Measurements from ENCODE around the gene TSPAN18. TPM values are rescaled to one million over a fixed set of nuclear protein-coding genes. Genes with fewer than 3 reads are reported as not detected.

The TSPAN18 gene
- total and polyA plus RNA-seq, 2 of the 4 experiments (the other 2 are of a cell fraction) = 0.36 to 1.1 TPM

DNA sequence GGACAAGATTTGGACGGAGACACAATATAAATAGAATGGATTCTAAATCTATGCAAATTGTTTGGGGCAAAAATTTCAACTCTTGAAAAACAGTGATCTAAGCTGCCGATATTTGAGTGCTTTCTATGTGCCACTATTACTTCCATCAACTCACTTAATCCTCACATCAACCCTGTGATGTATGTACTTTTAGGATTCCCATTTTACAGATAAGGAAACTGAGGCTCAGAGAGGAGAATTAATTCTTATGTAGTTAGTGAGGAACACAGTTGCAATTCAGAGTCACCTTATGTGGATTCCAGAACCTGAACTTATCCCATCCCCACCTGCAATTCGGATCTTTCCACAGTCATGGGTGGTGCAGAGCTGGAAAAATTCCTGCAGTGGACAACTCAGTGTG is 60.3 kb downstream of the TSPAN18 start:
- no peak overlapping the region for H3K23ac ChIP-seq (ENCODE audit: low read depth, low read length)
- no peaks in the 10 kb centered on the region for H3K9me3 ChIP-seq (ENCODE audit: control insufficient read depth, insufficient read depth, low read length)
- CTCF ChIA-PET = no interaction called here
- no peaks in the 10 kb centered on the region; the same call in 1 of the 2 replicates for H3K4me1 ChIP-seq (ENCODE audit: control insufficient read depth, insufficient read depth, low read length)
- no peak overlapping the region for H3K4ac ChIP-seq (ENCODE audit: low read depth, low read length)
- H2BK5ac ChIP-seq (ENCODE audit: low read depth, low read length, poor library complexity, severe bottlenecking) = no peak overlapping the region
- H3K56ac ChIP-seq (ENCODE audit: extremely low read depth, insufficient read depth, low read length) = no peak overlapping the region
- H3K9me1 ChIP-seq (ENCODE audit: insufficient read depth, low read length) = 0 out of 2 replicates have a peak, but pooled peaks cover 5% of the 10 kb centered on the region
- no peak overlapping the region for H4K91ac ChIP-seq (ENCODE audit: insufficient read depth, low read depth, low read length)
- no TSS peak for BruUV-seq (replicated peaks)
- no peak overlapping the region for H2AK5ac ChIP-seq (ENCODE audit: low read depth, low read length)
- H3K4me2 ChIP-seq (ENCODE audit: low read depth, low read length) = no peak overlapping the region
- DNase-seq (no peak), ATAC-seq (ENCODE audit: low read depth) (no peak)
- no peak overlapping the region for H3K9ac ChIP-seq (ENCODE audit: low read depth, low read length)
- no peak overlapping the region for H4K5ac ChIP-seq (ENCODE audit: low read depth, low read length)
- no peak overlapping the region for H2BK20ac ChIP-seq (ENCODE audit: low read depth, low read length)
- H2BK15ac ChIP-seq (ENCODE audit: low read depth, low read length) = no peak overlapping the region
- no CpG with 5 or more reads among the region's 3 CpGs for WGBS, 2 experiments (ENCODE audit: extremely low coverage in 2 of 2, insufficient read length in 1 of 2)
- intact Hi-C loops (cut with micrococcal nuclease) = loop anchor here (5.0 kb wide), 1 partner anchor 100 kb away; no protein-coding TSS in a partner anchor
- no peak overlapping the region for H2AFZ ChIP-seq (replicated peaks; ENCODE audit: low read length, poor library complexity)
- H2AK9ac ChIP-seq (replicated peaks; ENCODE audit: low read depth, low read length, poor library complexity) = no peak overlapping the region
- dilution Hi-C loops (cut with HindIII; ENCODE audit: low sequenced_read_pairs, unreplicated experiment) = no loop called here
- no peaks in the 10 kb centered on the region for H3K36me3 ChIP-seq (ENCODE audit: control insufficient read depth, insufficient read depth, low read length)
- POLR2A ChIA-PET (ENCODE audit: unreplicated experiment) = no interaction called here
- H4K8ac ChIP-seq (ENCODE audit: low read depth in 2 of 2, low read length in 2 of 2) = no peak overlapping the region
- H3K4me3 ChIP-seq (ENCODE audit: insufficient read depth, low read depth, low read length) = no peak overlapping the region
- in situ Hi-C loops (cut with MboI; ENCODE audit: low sequenced_read_pairs) = no loop called here
- no peaks in the 10 kb centered on the region for H3K79me1 ChIP-seq (ENCODE audit: low read depth in 1 of 2, low read length in 2 of 2)
- no peak overlapping the region for H3K18ac ChIP-seq (ENCODE audit: low read depth, low read length)
- H4K20me1 ChIP-seq (ENCODE audit: insufficient read depth, low read length) = no peaks in the 10 kb centered on the region
- peaks cover 20% of the 10 kb centered on the region for H3K27me3 ChIP-seq (ENCODE audit: control insufficient read depth, insufficient read depth, low read length)
- H2BK120ac ChIP-seq (ENCODE audit: low read depth, low read length) = no peak overlapping the region
- TF ChIP-seq, protein P1, sequence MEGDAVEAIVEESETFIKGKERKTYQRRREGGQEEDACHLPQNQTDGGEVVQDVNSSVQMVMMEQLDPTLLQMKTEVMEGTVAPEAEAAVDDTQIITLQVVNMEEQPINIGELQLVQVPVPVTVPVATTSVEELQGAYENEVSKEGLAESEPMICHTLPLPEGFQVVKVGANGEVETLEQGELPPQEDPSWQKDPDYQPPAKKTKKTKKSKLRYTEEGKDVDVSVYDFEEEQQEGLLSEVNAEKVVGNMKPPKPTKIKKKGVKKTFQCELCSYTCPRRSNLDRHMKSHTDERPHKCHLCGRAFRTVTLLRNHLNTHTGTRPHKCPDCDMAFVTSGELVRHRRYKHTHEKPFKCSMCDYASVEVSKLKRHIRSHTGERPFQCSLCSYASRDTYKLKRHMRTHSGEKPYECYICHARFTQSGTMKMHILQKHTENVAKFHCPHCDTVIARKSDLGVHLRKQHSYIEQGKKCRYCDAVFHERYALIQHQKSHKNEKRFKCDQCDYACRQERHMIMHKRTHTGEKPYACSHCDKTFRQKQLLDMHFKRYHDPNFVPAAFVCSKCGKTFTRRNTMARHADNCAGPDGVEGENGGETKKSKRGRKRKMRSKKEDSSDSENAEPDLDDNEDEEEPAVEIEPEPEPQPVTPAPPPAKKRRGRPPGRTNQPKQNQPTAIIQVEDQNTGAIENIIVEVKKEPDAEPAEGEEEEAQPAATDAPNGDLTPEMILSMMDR (conservative IDR thresholded peaks at IDR 0.05; ENCODE audit: low read depth, low read length) = no peak
- TF ChIP-seq RCOR1 (IDR thresholded peaks at IDR 0.05; ENCODE audit: insufficient replicate concordance, low read length) (no peak), SMC3 (IDR thresholded peaks at IDR 0.05; ENCODE audit: low read depth, low read length) (no peak), CHD1 (IDR thresholded peaks at IDR 0.05; ENCODE audit: low read depth, low read length) (no peak), RFX5 (IDR thresholded peaks at IDR 0.05; ENCODE audit: low read depth, low read length) (no peak), MAZ (IDR thresholded peaks at IDR 0.05; ENCODE audit: borderline replicate concordance, low read depth, low read length) (no peak), NFE2L2 (IDR thresholded peaks at IDR 0.05; ENCODE audit: low read depth, low read length) (no peak), POLR2A (IDR thresholded peaks at IDR 0.05; ENCODE audit: low read depth, low read length) (no peak), CEBPB (IDR thresholded peaks at IDR 0.05; ENCODE audit: low read depth, low read length) (no peak)
- no peak overlapping the region for H3K14ac ChIP-seq (replicated peaks; ENCODE audit: low read depth, low read length)
- H3K27ac ChIP-seq (ENCODE audit: insufficient read depth, low read length) = no peak overlapping the region

All from IMR-90 (cell line).